T-helper 9 cell (primary cell): ENCODE measurements around the gene RTKN.
"Not testable (repeated sequence)": the region's sequence is repeated elsewhere in the genome, so short reads cannot be mapped to it uniquely, and the experiment has no call there.

Experiments used
- DNase-seq: peaks from one replicate; pipeline ENCODE4 v3.0.0-alpha.2; 2020

RTKN gene

GRCh38 chr2:74436848-74437695 lies 4.7 kb downstream of the RTKN start:
- DNase-seq: no peak

- DNase-seq: no peak
Observed at GRCh38 chr2:74436111-74436805, 5.5 kb downstream of the RTKN start.

DNA sequence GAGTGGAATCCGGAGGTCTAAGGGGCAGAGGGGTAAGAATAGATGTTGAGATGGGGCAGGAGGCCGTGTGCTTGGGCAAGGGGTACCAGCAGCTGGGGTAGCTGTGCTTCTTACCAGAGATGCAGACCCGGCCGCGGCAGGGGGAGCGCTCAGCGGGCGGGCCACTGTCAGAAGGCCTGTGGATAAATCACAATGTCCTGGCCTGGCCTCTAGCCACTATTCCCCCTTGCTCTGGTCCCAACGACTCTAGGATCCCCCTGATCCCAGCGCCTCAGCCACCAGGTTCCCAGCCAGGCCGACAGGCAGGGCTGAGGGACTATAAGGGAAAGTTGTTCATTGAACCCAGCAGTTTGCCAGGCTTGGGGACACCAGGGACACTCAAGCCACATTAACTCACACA lies 11.2 kb downstream of the RTKN start:
- no peak for DNase-seq

- no peak for DNase-seq
Observed at GRCh38 chr2:74429487-74430451, 12.0 kb downstream of the RTKN start.

- DNase-seq: no peak
Observed at GRCh38 chr2:74428675-74429074, 13.1 kb downstream of the RTKN start.

DNA sequence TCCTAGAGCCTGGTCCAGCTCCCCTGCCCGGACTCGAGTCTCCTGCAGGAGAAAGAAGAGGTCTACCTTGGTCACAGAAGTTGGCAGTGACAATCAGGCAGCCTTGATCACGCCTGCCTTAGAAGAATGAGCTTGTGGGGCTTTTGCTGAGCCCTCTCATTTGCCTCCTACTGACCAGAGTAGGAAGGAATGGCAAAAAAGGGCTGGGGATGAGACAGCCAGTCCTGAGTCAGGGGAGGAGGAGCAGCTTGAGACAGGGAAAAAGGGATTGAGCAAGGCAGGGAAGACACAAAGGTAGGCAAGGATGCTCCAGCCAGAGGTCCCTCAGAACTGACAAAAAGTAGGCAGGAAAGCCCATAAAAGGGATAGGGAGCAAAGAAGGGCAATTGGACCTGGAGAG lies 14.2 kb downstream of the RTKN start:
- no peak for DNase-seq

- DNase-seq: no peak
Observed at GRCh38 chr2:74426181-74426758, 15.5 kb downstream of the RTKN start.

DNA sequence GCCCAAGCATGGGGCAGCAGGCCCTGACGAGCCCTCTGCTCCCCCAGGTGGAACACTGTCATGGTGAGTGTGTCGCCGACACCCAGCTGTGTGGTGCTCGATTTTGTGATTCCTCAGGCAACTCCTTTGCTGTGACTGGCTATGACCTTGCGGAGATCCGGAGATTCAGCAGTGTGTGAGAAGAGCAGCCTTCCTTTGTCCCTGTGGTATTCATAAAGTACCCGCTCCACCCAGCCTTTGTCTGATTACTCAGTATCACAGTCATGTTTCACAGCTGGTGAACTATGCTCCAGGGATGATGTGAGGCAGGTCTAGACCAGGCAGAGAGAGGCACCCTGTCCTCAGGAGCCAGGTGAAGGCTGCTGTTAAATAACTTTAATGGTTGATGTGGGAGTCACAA lies 16.2 kb downstream of the RTKN start:
- no peak for DNase-seq

DNA sequence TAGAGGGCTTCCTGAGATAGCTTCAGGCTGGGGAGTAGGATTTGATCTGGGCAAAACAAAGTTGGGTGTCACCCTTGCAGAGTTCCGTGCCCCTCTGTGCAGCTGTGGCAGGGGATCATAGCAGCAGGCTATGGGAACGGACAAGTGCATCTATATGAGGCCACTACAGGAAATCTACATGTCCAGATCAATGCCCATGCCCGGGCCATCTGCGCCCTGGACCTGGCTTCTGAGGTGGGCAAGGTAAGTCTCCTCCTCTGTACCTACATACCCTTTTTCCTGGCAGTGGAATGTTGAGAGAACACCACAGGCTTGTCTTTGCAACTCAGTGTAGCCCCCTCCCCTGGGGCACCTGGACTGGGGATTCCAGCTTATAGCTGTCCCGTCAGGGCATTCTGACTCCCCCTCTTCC lies 16.7 kb downstream of the RTKN start:
- DNase-seq: no peak

GRCh38 chr2:74424139-74424992 lies 17.4 kb downstream of the RTKN start:
- no peak for DNase-seq

GRCh38 chr2:74423231-74424095 lies 18.3 kb downstream of the RTKN start:
- DNase-seq: no peak

- peak; percentile 85 for DNase-seq
Observed at GRCh38 chr2:74421221-74421870, 20.4 kb downstream of the RTKN start, which contains the start of the genes C2orf81 and WDR54. Gene C2orf81, minus strand, starts transcription at chr2:74421619. Its CDS starts 59 bp downstream, at chr2:74421560. Gene WDR54, plus strand, starts transcription at chr2:74421730. Its CDS starts 424 bp downstream, at chr2:74422154.

- DNase-seq: not testable (repeated sequence)
Observed at GRCh38 chr2:74420443-74421103, 21.2 kb downstream of the RTKN start.

- no peak for DNase-seq
Observed at GRCh38 chr2:74420006-74420405, 21.7 kb downstream of the RTKN start.

- DNase-seq: no peak
Observed at GRCh38 chr2:74419345-74419744, 22.4 kb downstream of the RTKN start.

- no peak for DNase-seq
Observed at GRCh38 chr2:74418312-74418711, 23.4 kb downstream of the RTKN start.

DNA sequence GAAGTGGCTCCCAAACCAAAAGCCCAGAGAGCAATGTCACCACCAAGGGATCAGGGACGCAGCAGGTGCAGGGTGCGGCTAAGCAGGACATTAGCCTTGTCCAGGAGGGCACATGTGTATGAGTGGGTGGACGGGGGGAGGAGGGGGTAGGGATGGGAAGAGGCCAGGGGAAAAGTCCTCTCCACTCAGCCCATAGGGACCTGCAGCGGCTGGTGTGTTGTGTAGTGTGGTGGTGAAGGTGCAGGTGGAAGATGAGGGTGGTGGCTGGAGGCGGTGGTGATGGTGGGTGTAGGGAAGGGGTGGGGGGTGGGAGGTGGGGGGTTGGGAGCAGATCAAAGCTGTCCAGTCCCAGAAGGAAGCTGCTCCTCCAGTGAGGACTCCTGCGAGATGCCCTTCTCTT lies 24.0 kb downstream of the RTKN start:
- DNase-seq: no peak

DNA sequence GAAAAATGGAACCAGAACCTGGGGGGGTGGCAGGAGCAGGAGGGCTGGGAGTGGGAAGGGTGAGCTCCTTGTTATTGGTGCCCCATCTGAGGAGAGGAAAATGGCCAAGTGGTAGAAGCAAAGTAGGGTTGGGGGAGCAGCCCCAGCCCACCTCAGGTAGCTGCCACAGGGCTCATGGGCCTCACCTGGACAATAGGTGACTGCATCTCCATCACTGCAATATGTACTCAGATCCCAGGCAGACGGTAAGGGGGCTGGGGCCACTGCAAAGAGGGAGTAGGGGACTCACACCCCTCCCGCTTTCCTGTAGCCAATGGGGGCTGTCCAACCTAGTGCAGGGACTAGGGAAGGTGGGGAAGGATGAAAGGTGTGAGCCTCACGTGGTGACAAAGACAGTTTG lies 24.5 kb downstream of the RTKN start:
- DNase-seq: no peak

DNA sequence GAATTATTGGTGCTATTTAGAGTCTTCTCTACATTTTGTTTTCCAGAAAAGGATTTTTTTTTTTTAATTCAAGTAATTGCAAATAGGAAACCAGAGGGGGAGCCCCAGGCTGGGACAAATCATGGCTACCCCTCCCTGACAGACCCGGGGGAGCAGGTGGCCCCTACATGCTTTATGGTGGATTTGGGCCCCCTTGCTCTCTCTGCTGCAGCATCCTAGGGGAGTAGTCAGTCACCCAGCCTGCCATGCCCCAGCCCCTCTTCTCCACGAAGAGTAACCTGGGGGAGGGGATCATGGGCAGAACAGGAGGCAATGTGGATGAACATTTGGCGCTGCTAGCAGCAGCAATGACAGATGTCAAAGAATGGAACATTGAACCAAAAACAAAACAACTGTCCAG lies 25.0 kb downstream of the RTKN start:
- DNase-seq: no peak
